GM10847 (cell line): ENCODE results near the gene DGKD.

Source experiments
- POLR2A ChIP-seq: IDR thresholded peaks from 2 replicates; pipeline ENCODE4 v1.6.1; 2011; ENCODE audit not compliant: insufficient read length; ENCODE audit errors: extremely low read depth

Gene DGKD

DNA sequence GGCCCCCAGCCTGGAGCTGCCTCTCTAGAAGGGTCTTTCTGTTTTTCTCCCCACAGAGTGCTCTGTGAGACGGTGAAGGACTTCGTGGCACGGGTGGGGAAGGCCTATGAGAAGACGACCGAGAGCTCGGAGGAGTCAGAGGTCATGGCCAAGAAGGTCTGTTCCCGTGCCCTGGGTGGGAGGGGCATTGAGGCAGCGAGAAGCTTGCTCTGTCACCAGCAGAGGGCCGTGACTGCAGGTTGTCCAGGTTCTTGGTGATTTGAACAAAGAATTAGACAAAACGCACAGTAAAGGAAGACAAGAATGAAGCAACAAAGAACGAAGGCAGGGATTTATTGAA, 93.9 kb downstream of the DGKD start:
- no peak for TF ChIP-seq POLR2A

DNA sequence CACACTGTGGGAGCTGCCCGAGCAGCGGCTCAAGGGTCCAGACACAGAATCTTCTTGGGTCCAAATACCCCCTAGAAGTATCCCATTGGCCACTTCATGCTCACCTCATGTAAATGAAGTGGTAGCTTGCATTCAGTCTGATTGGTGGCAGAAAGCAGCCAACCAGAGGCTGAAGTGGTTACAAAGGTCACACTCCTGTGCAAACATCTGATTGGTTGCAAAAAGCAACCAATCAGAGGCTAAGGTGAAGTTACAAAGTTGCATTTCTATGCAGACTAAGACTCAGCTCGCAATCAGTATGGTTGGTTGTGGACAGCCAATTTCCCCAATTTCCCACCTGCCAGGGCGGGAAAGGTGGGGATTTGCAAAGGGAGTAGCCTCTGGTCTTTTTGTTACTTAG, 94.3 kb downstream of the DGKD start:
- TF ChIP-seq POLR2A, result no peak

DNA sequence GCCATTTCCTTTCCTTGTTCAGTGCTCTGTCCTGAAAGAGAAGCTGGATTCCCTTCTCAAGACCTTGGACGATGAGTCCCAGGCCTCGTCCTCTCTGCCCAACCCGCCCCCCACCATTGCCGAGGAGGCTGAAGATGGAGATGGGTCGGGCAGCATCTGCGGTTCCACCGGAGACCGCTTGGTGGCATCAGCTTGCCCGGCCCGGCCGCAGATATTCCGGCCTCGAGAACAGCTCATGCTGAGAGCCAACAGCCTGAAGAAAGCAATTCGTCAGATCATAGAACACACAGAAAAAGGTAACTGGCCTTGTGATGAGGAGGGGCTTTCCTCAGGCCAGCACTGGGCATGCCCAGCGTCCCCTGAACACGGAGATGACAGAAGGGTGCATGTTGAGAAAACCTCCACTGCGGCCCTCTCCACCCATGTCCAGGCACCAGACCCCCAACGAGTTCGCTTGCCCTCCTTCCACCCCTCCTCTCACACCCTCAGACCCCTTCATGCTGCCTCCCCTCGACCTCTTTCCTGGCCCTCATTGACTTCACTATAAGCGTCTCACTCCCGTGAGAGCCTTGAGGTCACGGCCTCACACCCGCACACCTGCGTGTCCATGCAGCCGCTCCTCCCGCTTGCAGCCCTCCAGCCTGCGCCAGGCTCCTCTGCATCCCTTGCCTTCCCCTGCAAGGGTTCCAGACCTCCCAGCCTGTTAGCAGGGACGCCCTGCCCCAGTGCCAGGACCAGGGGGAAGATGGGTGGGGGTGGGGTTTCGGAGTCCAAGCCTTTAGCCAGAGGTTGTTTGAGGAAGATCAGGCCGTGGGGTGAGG, 95.0 kb downstream of the DGKD start:
- TF ChIP-seq POLR2A, result no peak

DNA sequence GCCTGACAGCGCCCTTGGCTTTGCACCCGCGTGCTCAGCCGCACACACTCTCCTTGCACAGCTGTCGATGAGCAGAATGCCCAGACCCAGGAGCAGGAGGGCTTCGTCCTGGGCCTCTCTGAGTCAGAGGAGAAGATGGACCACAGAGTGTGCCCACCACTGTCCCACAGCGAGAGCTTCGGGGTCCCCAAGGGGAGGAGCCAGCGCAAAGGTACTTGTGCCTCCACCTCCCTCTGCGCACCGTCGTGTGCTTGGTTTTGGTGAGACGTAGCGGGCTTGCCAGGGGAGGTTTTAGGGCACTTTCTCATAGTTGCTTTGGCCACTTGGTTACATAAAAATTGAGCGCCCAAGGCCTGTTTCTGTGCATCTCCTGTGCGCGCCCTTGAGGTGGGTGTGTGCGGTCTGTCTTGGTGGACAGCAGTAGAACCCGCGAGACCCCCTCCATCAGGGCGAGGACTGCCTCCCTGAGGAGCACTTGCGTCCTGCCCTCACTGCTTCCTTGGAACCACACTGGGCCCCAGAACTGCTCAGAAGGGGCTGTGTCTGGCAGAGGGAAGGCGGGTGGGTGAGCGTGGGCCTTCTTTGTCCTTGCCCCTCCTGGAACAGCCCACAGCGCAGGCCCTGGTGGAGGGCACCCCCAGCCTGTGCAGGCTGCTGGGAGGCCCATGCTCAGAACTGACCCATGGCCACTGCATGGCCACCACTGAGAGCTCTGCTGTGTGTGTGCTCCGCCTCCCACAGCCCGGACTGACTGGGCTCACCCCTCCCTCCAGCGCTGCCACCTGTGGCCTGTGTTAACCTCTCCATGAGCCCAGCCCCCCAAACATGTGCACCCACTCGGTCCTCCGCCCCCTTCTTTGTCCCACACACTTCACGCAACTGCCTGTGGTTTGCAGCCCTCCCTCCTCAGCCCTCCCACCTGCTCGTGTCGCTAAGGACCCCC, 95.9 kb downstream of the DGKD start:
- no peak for TF ChIP-seq POLR2A

DNA sequence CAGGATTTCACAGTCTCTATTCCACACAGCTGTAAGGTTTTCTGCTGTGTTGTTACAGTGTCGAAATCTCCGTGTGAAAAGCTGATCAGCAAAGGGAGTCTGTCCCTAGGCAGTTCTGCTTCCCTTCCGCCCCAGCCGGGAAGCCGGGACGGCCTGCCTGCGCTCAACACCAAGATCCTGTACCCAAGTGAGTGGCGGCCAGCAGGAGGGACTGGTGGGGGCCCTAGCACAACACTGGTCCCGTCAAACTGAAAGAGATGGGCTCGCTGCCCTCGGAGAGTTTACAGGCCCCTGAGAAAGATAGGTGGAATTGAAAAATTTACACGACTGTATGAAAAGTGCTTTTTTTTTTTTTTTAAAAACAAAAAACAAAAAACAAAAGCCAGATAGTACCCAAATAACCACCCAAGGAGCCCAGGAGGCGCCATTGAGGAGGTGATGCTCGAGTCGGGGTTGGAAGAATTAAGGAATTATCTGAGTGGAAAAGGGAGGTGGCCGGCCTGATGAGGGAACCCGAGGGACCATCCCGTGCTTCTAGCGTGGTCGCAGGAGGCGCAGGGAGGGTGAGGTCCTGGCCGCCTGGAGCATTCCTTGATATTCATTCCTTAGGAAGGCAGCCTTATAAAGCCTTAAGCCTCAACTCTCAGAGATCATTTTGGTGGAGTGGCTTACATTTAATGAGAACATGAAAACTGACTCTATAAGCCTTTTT, 96.7 kb downstream of the DGKD start:
- no peak for TF ChIP-seq POLR2A

DNA sequence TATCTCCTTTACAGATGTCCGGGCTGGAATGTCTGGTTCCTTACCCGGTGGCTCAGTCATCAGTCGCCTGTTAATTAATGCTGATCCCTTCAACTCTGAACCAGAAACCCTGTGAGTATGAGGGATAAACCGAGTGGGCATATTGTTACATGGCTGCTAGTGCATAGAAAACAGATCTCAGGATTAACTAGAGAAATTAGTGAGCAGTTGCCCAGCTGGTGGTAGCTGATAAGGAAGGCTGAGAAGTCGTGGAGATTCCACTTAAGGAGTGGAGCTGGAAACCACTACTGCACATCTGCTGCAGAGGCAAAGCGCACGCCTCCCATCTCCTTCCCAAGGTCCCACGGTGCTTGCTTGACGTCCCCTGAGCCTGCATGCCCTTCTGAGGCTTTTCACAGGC, 97.7 kb downstream of the DGKD start:
- no peak for TF ChIP-seq POLR2A

DNA sequence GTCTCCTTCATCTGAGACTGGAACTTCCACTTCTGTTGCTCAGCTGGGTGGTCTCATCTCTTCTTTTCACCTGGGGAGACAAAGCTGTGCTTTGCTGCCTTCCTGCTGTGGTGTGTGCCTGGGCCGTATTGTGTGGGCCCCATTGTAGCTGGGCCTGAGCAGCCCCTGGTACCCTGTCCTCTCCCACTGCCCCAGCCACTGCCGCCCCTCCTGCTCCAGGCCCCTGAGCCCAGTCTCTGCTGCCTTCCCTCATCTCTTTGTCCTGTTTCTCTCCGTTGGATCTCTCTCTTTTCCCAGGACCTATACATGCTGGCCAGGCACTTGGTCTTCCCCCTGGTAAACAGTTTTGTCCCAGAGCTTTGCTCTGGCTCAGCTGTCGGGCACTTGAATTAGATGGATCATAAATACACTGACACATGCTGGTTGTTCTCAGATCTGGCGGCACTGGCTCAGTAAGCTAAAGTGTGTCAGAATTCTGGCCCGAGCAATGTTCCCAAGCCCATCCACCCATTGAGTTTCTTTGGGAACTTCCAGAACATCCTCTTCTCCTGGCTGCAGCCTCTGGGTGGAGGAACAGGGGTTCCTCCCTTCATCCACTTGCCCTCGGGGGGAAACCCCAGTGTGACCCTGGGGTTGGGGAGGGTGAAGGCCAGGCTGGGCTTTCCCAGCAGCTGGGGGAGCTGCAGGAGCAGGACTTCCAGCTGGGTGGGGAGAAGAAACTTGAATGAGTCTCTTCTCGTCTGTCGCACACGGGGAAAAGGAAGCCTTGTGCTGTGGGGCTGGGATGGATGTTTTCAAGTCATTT, 99.0 kb downstream of the DGKD start:
- TF ChIP-seq POLR2A, result no peak

DNA sequence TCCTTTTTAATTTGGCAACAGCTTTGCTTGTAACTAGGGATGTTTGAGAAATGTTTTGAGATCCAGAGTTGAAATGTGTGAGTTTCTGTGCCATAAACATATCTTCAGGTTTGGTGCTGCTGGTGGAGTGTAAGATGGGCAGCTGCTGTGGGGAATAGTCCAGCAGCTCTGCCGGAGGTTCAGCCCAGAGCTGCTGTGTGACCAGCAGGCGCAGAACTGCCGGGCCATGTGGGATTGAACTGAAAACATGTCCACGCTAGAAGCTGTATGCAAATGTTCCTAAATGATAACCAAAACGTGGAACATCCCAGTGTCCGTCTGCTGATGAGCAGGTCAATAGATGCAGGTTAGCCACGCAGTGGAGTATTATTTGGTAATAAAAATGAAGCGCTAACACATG, 99.6 kb downstream of the DGKD start:
- TF ChIP-seq POLR2A, result no peak

DNA sequence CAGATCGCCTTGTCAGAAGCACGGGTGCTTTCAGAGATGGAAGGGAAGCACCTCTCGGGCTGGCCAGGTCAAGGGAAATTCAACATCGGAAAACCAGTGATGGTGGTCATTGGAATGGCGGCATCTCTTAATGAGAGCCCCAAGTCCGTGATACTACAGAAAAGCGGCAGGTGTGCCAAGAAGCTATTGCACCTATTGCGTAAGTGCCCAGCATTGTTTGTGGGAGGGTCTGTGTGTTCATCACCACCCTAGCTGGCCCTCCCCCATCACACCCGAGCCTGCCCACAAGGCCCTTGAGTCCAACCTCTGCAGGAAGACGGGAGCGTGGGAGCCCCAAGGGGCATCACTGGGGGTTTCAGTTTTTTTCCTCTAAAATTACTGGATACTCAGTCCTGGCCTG, 100.7 kb downstream of the DGKD start:
- no peak for TF ChIP-seq POLR2A

DNA sequence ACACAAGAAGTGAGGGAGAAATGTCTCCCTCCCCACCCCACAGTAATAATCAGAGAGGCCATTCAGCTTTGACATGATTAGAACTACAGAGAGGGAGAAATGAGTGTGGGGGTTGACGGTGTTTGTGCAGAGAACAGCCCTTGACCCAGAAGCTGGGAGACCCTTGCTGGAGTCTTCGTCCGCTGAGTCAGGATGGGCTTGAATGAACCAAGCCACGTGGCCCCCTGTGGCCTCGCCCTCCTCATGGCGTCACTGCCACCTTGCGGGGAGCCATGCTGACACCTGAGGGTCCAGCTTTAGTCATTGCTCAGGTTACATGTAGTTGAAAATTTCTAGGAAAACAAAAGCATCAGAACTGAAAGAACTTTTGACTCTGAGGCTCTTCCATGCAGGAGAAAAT, 101.2 kb downstream of the DGKD start:
- no peak for TF ChIP-seq POLR2A

DNA sequence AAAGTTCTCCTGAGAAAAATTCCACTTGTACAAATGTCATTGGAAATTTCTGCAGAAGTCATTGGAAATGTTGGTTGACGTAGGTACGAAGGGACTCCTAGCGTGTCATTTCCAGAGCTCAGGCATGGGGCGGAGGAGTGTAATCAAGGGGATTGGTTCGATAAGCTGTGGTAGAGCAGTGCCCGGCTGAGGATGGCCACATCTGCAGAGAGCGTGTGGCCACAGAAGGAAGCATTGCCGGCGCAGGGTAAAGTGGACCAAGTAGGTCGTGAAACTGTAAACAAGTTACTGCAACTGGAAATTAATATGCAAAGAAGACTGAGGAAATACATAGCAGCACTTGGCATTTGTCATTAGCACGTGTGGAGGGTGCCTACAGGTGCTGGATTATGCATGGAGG, 101.8 kb downstream of the DGKD start:
- no peak for TF ChIP-seq POLR2A

DNA sequence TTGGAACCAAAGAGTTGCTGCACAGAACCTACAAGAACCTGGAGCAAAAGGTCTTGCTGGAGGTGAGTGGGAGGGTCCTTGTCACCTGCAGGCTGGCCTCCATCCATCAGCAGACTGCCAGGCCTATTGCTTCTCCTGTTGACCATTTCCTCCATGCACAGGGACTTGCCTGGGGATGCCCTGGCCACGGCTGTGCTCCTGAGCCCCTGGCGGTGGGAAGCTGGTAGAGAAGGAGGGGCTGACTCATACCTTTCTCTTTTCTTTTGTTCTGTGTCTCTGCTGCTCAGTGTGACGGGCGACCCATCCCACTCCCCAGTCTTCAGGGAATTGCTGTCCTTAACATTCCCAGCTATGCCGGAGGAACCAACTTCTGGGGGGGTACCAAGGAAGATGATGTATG, 102.6 kb downstream of the DGKD start:
- TF ChIP-seq POLR2A, result no peak

DNA sequence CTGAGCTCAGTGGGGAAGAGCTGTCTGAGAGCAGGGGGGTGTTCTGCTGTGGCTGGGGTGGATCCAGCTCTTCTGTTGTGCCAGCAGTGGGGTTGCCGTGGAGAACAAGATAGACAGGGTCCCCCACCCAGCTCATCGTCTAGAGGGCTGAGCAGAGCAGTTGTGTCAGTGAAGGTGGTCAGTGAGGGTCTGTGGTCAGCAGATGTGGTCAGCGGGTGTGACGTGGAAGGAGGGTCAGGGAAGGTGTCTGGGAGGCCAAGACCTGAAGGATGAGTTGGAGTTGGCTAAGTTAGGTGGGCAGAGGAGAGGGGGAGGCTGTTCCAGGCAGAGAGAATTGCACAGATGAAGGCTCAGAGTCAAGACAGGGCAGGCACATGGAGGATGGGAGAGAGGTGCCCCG, 103.1 kb downstream of the DGKD start:
- TF ChIP-seq POLR2A, result no peak

DNA sequence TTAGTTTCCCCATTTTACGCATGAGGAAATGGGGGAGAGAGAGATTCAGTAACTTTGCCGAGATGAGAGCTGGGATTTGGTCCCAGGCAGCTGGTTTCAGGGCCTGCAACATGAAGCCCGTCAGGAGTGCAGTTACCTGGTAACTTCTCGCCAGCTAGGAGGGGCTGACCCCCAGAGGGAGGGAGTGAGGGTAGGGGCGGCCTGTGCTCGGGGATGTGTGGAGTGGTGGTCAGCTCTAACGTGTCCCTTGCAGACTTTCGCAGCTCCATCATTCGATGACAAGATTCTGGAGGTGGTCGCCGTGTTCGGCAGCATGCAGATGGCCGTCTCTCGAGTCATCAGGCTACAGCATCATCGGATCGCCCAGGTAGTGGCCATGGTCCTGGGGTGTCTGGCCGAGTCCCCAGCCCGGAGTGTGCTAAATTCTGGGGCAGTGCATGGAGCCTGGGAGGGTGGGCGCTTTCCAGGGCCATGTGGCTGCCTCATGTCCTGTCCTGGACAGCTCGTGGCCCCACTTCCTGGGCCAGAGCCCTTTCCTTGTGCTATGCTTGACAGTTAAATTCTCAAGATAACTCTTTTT, 103.8 kb downstream of the DGKD start:
- no peak for TF ChIP-seq POLR2A

DNA sequence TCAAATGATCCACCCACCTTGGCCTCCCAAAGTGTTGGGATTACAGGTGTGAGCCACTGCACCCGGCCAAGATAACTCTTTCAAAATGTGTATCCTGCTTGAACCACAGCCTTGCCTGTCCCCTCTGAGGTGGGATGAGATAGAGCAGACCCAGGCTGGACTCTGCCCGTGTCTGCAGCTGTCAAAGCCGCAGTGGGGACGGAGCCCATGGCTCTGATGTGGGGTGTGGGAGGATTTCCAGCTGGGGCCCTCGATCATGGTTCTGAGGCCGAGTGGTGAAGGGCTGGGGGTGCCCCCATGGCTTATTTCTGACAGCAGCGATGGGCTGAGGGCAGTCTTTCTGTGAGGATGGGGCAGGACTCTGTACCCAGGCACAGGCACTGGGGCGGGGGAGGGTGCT, 104.5 kb downstream of the DGKD start:
- TF ChIP-seq POLR2A, result no peak

DNA sequence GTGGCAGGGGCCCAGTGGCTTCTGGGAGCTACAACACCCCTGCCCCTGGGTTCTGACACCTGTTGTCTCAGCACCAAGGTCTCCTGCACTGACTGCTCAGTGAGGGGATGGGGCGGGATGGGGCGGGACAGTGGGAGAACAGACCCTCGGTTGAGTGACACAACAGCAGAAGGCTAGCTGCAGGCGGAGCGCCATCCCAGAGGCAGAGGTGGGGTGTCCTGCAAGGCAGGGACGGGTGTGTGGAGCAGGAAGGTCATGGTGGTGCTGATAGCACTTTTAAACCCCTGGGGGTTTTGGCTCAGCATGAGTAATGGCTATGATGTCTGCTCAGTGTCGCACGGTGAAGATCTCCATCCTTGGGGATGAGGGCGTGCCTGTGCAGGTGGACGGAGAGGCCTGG, 105.1 kb downstream of the DGKD start:
- TF ChIP-seq POLR2A, result no peak
